ENCODE measurements around the gene KCNC4. TPM values are rescaled to one million over a fixed set of nuclear protein-coding genes. Genes with fewer than 3 reads are reported as not detected.

Gene KCNC4
- total RNA-seq, 4 donors from 2014 or later, result 2.1 to 29.4 (median 3.9) TPM

GRCh38 chr1:110173466-110174105 lies 36.5 kb upstream of the KCNC4 start:
- intact Hi-C loops (cut with DNase I; ENCODE audit: low total_unique reads), result no loop called here
- TF ChIP-seq, protein P1, sequence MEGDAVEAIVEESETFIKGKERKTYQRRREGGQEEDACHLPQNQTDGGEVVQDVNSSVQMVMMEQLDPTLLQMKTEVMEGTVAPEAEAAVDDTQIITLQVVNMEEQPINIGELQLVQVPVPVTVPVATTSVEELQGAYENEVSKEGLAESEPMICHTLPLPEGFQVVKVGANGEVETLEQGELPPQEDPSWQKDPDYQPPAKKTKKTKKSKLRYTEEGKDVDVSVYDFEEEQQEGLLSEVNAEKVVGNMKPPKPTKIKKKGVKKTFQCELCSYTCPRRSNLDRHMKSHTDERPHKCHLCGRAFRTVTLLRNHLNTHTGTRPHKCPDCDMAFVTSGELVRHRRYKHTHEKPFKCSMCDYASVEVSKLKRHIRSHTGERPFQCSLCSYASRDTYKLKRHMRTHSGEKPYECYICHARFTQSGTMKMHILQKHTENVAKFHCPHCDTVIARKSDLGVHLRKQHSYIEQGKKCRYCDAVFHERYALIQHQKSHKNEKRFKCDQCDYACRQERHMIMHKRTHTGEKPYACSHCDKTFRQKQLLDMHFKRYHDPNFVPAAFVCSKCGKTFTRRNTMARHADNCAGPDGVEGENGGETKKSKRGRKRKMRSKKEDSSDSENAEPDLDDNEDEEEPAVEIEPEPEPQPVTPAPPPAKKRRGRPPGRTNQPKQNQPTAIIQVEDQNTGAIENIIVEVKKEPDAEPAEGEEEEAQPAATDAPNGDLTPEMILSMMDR (IDR thresholded peaks at IDR 0.05), result no peak
- no peak for TF ChIP-seq POLR2A (IDR thresholded peaks at IDR 0.05)
- no peaks in the 10 kb centered on the region for H3K36me3 ChIP-seq
- H3K4me3 ChIP-seq, result no peak overlapping the region
- DNase-seq, result no peak
- H3K4me1 ChIP-seq, result no peaks in the 10 kb centered on the region
- no peaks in the 10 kb centered on the region for H3K9me3 ChIP-seq
- H3K27ac ChIP-seq, result no peak overlapping the region
- no peaks in the 10 kb centered on the region for H3K27me3 ChIP-seq

GRCh38 chr1:110174961-110175360 lies 35.2 kb upstream of the KCNC4 start:
- H3K27me3 ChIP-seq, result no peaks in the 10 kb centered on the region
- no peak for DNase-seq
- TF ChIP-seq POLR2A (IDR thresholded peaks at IDR 0.05), result no peak
- TF ChIP-seq, protein P1 (IDR thresholded peaks at IDR 0.05), result no peak
- H3K36me3 ChIP-seq, result no peaks in the 10 kb centered on the region
- intact Hi-C loops (cut with DNase I; ENCODE audit: low total_unique reads), result no loop called here
- H3K4me1 ChIP-seq, result no peaks in the 10 kb centered on the region
- no peak overlapping the region for H3K27ac ChIP-seq
- H3K9me3 ChIP-seq, result no peaks in the 10 kb centered on the region
- H3K4me3 ChIP-seq, result no peak overlapping the region

DNA sequence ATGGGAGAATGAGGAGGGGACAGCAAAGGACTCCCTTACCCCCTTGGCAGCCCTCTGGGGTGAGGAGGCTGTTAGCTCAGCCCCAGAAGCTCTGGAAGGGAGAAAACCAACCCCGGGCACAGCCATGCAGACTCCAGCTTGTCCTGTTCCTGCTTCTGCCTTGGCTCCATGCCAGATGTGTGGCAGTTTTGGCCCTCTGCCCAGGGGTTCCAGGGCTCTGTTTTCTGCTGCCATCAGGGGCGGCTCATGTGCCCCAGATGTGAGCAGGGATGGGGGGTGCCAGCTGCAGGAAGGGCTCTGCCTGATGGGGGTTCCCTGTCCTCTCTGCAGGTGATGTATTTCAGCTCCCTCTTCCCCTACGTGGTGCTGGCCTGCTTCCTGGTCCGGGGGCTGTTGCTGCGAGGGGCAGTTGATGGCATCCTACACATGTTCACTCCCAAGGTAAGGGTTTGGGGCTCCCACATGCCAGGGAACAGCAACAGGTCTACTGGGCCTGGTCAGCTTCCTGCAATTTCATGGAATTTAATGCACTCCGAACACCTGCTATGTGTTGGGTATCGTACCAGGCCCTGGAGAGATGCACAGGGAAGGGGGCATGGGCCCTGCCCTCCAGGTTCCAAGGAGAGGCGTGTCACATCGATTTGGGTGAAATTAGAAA lies 33.7 kb upstream of the KCNC4 start:
- intact Hi-C loops (cut with DNase I; ENCODE audit: low total_unique reads), result no loop called here
- Histone ChIP-seq H3K4me3 (no peak overlapping the region), H3K27me3 (no peaks in the 10 kb centered on the region), H3K9me3 (no peaks in the 10 kb centered on the region), H3K4me1 (no peaks in the 10 kb centered on the region), H3K27ac (no peak overlapping the region), H3K36me3 (no peaks in the 10 kb centered on the region)
- TF ChIP-seq, protein P1 (IDR thresholded peaks at IDR 0.05), result no peak
- no peak for TF ChIP-seq POLR2A (IDR thresholded peaks at IDR 0.05)
- no peak for DNase-seq

DNA sequence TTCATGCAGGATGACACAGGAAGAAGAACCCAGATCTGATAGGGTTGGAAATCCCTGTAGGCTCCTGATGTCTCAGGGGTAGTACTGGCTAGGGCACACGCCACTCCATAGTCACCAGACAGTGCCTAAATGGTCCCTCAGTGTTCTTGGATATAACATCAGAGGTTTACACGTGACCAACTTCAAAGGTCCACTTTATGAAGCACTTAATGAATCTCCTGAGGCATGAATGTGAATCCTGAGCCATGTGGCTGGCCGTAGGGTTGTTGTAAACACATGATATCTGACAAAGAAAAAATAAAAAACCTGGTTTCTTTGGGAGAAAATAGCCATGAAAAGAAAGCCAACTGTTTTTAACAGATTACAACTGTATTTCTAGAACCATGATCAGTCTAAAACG lies 32.3 kb upstream of the KCNC4 start:
- no peaks in the 10 kb centered on the region for H3K27me3 ChIP-seq
- no peak for DNase-seq
- TF ChIP-seq, protein P1 (IDR thresholded peaks at IDR 0.05), result no peak
- no peak for TF ChIP-seq POLR2A (IDR thresholded peaks at IDR 0.05)
- H3K4me1 ChIP-seq, result no peaks in the 10 kb centered on the region
- no peak overlapping the region for H3K4me3 ChIP-seq
- intact Hi-C loops (cut with DNase I; ENCODE audit: low total_unique reads), result no loop called here
- H3K36me3 ChIP-seq, result no peaks in the 10 kb centered on the region
- no peaks in the 10 kb centered on the region for H3K9me3 ChIP-seq
- no peak overlapping the region for H3K27ac ChIP-seq

GRCh38 chr1:110183642-110184167 lies 26.4 kb upstream of the KCNC4 start:
- TF ChIP-seq POLR2A (IDR thresholded peaks at IDR 0.05), result no peak
- TF ChIP-seq, protein P1 (IDR thresholded peaks at IDR 0.05), result no peak
- Histone ChIP-seq H3K9me3 (no peaks in the 10 kb centered on the region), H3K27ac (no peak overlapping the region), H3K36me3 (no peaks in the 10 kb centered on the region), H3K4me1 (no peaks in the 10 kb centered on the region), H3K4me3 (no peak overlapping the region), H3K27me3 (no peaks in the 10 kb centered on the region)
- intact Hi-C loops (cut with DNase I; ENCODE audit: low total_unique reads), result no loop called here
- no peak for DNase-seq
